ENCODE results near the gene EXOC6B.

DNA sequence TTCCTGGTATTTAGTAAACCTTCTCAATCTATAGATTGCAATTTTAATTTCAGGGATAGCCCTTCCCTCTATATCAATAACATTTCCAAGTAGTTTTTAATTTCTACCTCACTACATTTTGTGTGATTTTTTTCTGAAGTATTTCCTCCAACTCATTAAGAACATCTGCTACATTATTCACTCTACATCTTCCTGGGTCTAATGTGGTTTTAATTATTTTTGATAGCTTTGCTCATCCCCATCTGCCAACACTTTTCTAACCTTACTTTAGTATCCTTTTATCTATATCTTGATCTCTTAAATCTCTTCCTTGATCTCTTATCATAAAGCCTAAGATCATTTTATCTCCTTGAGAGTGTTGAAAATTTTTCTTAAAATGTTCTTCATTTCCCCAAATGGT, 399.8 kb downstream of the EXOC6B start:
- TF ChIP-seq, protein P1, sequence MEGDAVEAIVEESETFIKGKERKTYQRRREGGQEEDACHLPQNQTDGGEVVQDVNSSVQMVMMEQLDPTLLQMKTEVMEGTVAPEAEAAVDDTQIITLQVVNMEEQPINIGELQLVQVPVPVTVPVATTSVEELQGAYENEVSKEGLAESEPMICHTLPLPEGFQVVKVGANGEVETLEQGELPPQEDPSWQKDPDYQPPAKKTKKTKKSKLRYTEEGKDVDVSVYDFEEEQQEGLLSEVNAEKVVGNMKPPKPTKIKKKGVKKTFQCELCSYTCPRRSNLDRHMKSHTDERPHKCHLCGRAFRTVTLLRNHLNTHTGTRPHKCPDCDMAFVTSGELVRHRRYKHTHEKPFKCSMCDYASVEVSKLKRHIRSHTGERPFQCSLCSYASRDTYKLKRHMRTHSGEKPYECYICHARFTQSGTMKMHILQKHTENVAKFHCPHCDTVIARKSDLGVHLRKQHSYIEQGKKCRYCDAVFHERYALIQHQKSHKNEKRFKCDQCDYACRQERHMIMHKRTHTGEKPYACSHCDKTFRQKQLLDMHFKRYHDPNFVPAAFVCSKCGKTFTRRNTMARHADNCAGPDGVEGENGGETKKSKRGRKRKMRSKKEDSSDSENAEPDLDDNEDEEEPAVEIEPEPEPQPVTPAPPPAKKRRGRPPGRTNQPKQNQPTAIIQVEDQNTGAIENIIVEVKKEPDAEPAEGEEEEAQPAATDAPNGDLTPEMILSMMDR (IDR thresholded peaks at IDR 0.05): no peak
- no peak for TF ChIP-seq ZFX (IDR thresholded peaks at IDR 0.05; ENCODE audit: borderline replicate concordance)
